GM18520 (cell line): Measurements from ENCODE around the gene F12.
"Not testable (repeated sequence)": the region's sequence is repeated elsewhere in the genome, so short reads cannot be mapped to it uniquely, and the experiment has no call there.

Source experiments
- ATAC-seq: cut with Tn5 transposase; IDR thresholded peaks from one replicate; pipeline ENCODE4 v1.9.1; 2021; ENCODE audit not compliant: unreplicated experiment

Gene F12

GRCh38 chr5:177417081-177417480 is 7.7 kb upstream of the F12 start:
- ATAC-seq = not testable (repeated sequence)

- no peak for ATAC-seq
These were observed 5.1 kb upstream of the F12 start for GRCh38 chr5:177414481-177414880.

GRCh38 chr5:177412603-177413233 is 3.4 kb upstream of the F12 start:
- peak; percentile 79 for ATAC-seq

GRCh38 chr5:177410575-177410974 is 1.2 kb upstream of the F12 start:
- ATAC-seq = no peak

- no peak for ATAC-seq
These were observed 3.6 kb downstream of the F12 start for GRCh38 chr5:177405805-177406204.

GRCh38 chr5:177405312-177405711 is 4.1 kb downstream of the F12 start:
- no peak for ATAC-seq

- ATAC-seq = no peak
These were observed 4.7 kb downstream of the F12 start for GRCh38 chr5:177404641-177405179.

GRCh38 chr5:177403792-177404640 is 5.3 kb downstream of the F12 start:
- ATAC-seq = peak; percentile 70

- no peak for ATAC-seq
These were observed 6.1 kb downstream of the F12 start for GRCh38 chr5:177403102-177403791.

- no peak for ATAC-seq
These were observed 6.9 kb downstream of the F12 start for GRCh38 chr5:177402271-177403043.

- ATAC-seq = no peak
These were observed 9.1 kb downstream of the F12 start, which contains the start of gene PFN3 for GRCh38 chr5:177399997-177400868. TSS of gene PFN3 (minus strand) at chr5:177400661. CDS start at chr5:177400576, 85 bp downstream.

- no peak for ATAC-seq
These were observed 11.4 kb downstream of the F12 start for GRCh38 chr5:177397875-177398390.

GRCh38 chr5:177396807-177397206 is 12.6 kb downstream of the F12 start:
- ATAC-seq = no peak

- ATAC-seq = no peak
These were observed 13.3 kb downstream of the F12 start for GRCh38 chr5:177396078-177396477.

GRCh38 chr5:177393990-177394389 is 15.4 kb downstream of the F12 start:
- no peak for ATAC-seq

GRCh38 chr5:177393206-177393765 is 16.1 kb downstream of the F12 start:
- no peak for ATAC-seq

GRCh38 chr5:177392765-177393164 is 16.6 kb downstream of the F12 start:
- ATAC-seq = no peak

- ATAC-seq = no peak
These were observed 18.7 kb downstream of the F12 start for GRCh38 chr5:177390363-177391300.
